ENCODE data around the gene GBGT1.

The GBGT1 gene

DNA sequence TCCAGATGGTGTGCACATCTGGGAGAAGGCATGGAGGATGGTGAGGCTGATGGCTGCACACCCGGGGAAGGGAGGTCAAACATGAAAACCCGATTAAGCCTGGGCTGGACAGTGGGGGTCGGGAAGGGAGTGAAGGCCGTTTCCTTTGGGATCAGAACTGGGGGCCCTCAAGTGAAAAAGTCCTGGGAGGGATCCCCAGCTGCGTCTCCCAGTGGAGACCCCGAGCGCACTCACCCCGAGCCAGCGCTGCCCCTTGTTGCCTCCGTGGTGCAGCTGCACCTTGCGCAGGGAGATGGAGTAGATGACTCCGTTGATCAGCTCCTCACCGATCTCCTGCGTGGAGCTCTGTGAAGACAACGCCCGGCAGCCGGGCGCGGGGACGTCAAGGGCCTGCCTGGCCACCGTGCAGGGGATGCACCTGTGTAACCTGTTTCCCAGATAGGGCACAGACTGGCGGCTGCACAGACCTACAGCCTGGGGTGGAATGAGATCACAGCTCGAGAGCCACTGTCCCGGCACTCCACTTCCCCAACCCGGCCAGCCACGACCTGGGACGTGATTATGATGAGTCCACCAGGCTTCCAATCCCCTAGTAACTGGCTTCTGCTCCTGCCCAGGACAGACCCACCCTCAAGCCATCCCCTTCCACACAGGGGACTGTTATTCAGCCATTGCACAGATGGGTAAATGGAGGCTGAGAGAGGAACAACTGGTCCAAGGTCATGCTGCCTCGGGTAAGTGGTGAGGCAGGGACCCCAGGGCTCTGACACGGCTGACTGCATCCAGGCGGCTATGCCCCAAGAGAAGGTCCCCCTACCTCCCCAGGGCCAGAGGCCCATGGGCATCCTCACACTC, 51.7 kb downstream of the GBGT1 start:
- DNase-seq, result no peak

DNA sequence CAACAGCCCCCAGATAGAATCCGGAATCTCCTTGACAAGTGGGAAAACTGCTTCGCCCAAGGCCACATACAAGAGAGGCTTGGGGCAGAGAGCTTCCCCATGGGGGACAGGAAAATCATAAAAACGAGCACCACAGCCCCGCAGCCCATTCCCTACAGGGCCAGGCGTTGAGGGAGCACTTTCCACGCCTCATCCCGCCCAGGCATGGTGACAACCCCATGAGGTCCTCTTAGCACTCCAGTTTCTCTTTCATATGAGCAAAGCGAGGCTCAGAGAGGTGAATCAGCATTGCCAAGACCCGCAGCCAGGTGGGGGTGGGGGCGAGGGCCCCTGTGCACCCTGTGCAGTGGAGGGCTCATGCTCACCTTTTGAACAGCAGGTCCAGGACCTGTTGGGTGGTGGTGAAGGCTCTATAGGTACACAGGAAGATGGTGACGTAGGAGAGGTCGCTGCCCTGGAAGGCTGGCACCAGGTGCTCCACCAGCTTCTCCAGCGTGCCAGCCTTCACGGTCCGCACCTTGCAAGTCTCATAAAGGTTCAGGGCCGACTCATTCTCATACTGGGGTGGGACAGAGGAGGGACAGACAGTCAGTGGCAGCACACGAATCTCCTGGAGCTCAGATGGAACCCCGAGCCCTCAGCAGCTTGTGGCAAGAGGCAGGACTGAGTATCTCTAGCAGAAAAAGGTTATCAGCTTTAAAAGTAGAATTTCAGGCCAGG, 53.6 kb downstream of the GBGT1 start:
- no peak for DNase-seq

DNA sequence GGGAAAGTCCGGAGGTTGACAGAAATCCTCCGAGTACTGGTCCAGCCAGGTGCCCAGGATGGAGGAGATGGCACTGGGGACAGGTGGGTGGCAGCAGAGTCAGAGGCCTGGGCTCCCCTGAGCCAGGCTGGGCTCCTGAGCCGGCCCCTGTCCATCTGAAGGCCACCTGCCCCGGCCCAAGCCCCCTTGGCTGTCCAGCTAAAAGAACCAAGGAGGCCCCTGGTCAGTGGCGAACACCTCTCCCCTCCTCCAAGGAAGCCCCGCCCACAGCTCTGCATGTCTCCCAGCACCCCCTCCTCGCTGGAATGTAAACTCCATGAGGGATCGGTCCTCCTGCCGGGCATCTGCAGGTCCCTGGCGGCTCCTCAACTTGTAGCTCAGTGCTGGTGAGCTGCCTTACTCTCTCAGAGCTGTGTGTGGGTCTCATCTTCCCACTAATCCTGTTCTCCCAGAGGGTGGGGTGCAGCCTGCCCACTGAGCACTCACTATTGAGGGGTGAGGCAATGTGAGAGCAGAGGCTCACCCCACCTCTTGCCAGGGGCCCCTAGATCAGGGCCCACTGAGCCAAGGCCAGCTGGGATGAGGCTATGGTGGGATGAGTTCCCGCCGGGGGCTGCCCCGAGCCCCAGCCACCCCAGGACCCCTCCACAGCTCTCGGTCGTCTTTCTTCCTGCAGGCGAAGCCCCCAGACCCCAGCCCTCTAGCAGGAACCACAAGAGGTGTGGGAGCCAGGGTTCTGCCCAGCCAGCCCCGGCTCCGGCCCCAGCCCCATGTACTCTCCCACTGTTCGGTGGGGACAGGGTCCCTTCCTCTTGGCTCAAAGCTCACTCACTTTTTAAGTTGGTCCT, 54.7 kb downstream of the GBGT1 start:
- no peak for DNase-seq

DNA sequence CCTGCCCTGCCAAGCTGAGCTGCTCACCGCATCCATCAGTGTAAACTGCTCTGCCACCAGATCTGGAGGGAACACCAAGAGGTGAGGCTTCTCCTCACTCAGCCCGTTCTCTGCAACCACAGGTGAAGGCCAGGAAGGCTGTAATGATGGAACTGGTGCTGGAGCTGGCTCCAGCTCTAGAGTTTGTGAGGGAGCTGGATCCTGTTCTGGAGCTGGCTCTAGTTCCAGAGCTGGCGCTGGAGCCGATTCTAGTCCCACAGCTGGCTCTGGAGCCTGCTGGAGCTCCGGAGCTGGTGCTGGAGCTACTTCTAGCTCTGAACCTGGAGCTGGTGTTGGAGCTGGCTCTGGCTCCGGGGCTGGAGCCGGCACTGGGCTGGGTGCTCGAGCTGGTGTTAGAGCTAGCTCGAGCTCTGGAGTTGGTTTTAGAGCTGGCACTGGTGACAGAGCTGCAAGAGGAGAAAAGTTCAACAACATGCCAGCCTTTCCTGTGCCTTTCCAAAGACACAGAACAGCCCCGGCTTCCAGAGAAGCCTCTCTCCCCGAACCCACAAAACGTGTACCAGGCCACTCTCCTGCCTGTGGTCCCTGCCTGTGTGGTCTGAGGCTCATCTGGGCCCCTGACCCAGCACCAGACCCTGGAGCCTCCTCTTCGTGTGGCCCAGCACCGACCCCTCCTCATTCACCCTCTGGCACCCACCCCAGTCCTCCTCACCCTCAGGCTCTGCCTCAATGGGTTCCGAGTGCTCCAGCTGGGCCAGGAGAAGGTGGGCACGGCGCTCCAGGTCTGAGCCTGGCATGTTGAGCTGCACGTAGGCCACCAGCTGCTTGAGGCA, 55.5 kb downstream of the GBGT1 start:
- DNase-seq, result no peak

DNA sequence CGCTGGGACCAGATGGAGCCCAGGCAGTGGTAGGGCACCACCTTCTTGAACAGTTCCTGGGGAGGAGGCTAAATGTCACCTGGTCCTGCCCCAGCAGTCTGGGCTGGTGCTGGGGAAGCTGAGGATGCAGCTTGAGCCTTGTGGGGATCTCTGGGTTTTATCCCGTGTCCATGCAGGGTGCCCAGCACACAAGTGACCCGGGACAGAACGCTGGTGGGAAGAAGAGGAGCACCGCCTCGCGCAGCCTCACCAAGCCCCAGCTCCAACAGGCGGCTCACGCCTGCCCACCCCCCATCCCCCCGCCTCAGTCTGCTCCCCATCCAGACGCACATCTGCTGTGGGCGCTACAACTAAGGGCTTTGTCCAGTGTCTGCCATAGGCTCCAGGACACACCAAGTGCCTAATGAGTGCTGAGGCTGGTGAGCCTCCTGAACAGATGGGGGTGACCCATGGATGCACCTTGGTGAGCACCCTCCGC, 56.4 kb downstream of the GBGT1 start:
- DNase-seq, result no peak

DNA sequence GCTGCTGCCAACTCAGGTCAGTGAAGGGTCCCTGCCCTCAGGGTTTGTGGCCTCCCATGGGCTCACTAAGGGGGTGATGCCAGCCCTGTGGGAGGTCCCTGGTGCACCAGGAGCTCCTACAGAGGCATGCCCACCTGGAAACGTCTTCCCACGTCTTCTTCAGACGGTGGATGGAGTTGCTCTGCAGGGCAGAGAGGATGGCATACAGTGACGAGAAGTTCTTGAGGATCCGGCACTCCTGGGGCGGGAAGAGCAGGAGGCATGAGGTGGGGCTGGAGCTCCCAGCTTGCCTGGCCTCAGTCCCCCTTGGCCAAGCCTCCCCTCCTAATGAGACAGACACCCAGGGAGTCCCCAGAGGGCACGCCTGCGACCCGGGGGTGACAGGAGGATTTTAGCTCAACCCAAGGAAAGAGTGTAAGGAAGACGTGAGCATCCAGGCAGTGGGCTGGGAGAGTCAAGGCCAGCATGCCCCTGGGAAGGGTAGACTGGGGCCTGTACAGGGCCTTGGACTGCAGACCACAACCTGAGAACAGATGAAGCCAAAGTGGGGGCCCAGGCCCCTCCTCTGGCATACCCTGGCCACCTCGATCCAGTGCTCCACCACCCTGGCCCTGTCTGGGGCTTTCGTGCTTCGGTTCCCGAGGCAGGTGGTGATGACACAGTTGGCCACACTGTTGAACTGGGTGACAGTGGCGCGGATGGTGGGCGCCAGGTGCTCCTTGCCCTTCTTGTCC, 57.0 kb downstream of the GBGT1 start:
- no peak for DNase-seq

DNA sequence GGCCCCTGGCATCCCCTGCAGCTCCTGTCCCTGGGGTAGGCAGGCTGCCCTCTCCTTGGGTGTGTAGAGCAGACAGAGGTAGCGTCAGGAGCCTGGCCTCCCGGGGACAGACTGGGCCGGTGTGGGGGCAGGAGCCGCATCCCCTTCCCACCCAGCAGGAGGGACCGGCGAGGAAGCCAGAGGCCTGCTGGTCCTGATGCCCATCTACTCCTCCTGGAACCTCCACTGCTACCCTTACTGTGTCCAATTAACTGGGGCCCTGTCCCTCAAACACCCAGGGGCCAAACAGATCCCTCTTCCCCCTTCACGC, 58.3 kb downstream of the GBGT1 start:
- DNase-seq, result no peak

DNA sequence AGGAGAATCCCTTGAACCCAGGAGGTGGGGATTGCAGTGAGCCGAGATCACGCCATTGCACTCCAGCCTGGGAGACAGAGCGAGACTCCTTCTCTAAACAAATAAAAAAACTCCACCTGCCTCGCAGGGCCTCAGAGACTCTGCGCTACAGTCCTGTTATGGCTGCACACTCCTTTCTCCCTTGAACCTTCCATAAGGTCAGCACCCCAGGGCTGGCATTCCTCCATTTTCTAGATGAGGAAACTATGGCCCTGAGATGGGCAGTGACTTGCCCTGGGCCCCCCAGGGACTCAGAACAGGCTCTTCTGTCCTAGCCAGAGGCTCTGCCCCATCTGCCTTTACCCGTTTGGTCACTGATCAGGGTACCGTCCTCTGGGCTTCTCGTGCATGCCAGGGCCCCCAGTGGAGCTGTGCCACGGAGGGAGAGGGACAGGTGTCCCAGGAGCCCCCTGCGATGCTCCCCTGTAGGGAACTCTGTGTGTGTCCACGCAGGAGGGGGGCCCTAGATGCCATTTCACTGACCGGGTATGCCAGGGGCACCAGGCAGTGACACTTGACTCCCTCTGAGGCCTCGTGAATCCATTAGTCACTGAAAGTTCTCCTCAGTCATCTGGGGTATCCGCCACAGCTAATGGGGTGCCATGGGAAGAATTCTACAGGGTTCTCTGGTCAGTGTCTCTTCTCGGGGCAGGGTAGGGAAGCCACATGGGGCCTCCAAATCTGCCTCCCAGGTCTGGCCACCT, 58.8 kb downstream of the GBGT1 start:
- no peak for DNase-seq

DNA sequence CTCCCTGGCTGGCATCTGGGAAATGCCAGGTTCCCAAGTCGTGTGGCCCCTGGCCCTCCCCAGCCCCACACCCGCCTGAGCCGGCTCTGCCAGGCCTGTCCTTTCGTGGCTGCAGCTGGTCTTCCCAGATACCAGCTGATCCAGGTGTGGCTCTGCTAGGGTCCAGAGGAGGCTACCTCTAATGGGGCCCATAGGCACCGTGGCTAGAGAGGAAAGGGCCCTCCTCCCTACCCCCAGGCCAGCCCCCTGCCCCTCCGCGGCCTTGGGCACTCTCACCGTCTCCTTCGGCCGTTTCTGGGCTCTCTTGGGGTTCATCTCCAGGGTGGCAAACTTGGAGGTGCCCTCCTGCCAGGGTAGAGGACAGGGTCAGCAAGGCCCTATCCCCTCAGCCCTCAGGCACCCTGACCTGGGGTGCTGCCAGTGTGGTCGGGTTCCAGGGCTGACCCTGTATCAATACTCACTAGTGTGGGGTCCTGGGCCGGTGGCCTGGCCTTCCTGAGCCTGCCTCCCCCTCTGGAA, 59.7 kb downstream of the GBGT1 start:
- DNase-seq, result no peak

DNA sequence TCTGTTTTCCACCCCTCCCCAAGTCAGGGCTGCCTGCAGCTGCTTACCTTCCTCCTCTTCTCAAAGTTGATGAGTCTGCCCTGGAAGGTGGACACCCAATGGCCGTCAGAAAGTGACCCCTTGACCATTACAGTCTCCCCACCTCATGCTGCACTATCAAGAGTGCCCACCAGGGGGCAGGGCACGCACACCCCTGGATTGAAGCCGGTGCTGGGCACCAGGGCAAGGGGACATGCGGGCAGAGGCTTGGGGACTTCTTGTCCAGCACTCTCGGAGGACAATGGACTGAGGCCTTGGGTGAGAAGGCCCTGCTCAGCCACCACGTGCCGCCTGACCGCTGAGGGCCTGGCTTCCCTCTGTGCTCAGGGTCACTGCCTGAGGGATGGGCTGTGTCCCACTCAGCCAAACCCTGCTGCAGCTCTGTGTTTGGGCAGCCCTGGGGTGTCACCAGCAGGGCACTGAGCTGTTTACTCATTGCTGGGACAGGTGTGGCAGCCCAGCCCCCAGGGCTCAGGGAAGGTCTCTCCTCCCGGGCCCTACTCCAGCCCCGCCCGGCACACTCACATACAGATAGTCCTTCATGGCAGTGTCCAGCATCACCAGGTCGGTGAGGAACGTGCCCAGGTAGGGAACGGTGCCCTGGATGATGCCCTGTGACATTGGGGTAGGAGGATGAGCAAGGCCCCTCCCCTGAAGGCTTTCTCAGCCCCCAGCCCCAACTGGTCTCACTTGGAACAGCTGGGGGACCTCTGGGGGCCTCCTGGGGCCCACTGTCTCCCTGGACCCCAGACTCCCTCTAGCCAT, 60.3 kb downstream of the GBGT1 start:
- DNase-seq, result no peak
